WTC11 (cell line): ENCODE results near the gene CLPTM1L. TPM values are rescaled to one million over a fixed set of nuclear protein-coding genes. Genes with fewer than 3 reads are reported as not detected.

Experiments used
- ATAC-seq: fragments of 200-7000 bp; cut with Tn5 transposase; 2 replicates; pipeline ENCODE4 v1.10.0; 2021; ENCODE audit warnings: mild to moderate bottlenecking, moderate library complexity
- CTCF ChIA-PET: fragments of 300-600 bp; sonication (Branson Sonifier 250); formaldehyde crosslinking; loops from one replicate; lab custom pipeline; 2021; ENCODE audit warnings: antibody characterized with exemption; lab: Charles Lee
- POLR2A ChIA-PET: fragments of 350-600 bp; sonication (Branson Sonifier 250); formaldehyde crosslinking; loops from one replicate; lab custom pipeline; 2021; ENCODE audit warnings: antibody characterized with exemption; lab: Charles Lee
- DNase-seq: peaks from one replicate; pipeline ENCODE4 v3.0.0; 2021; ENCODE audit warnings: low spot score
- H3K27ac Mint-ChIP-seq: 2 replicates; pipeline ENCODE4 v1.8.0; 2021; ENCODE audit warnings: mixed read lengths
- H3K27me3 Mint-ChIP-seq: 2 replicates; pipeline ENCODE4 v1.8.0; 2021; ENCODE audit warnings: low read depth, mild to moderate bottlenecking, moderate library complexity, mixed read lengths
- H3K36me3 Mint-ChIP-seq: 2 replicates; pipeline ENCODE4 v1.8.0; 2021; ENCODE audit warnings: mixed read lengths
- H3K4me1 Mint-ChIP-seq: 2 replicates; pipeline ENCODE4 v1.8.0; 2022; ENCODE audit warnings: mixed read lengths
- H3K4me3 Mint-ChIP-seq: 2 replicates; pipeline ENCODE4 v1.8.0; 2021; ENCODE audit warnings: mild to moderate bottlenecking, moderate library complexity, mixed read lengths
- H3K9me3 Mint-ChIP-seq: 2 replicates; pipeline ENCODE4 v1.8.0; 2021; ENCODE audit warnings: mixed read lengths
- ESRRA ChIP-seq: sonication (generic); formaldehyde crosslinking; IDR thresholded peaks from 2 replicates; pipeline ENCODE4 v1.8.1; 2022; ENCODE audit warnings: mild to moderate bottlenecking, missing genetic modification reagents, borderline replicate concordance
- FOXP1 ChIP-seq: sonication (generic); formaldehyde crosslinking; IDR thresholded peaks from 2 replicates; pipeline ENCODE4 v1.8.0; 2022; ENCODE audit warnings: missing genetic modification reagents, mild to moderate bottlenecking, moderate library complexity, borderline replicate concordance
- HMGA2 ChIP-seq: fragments of 250-450 bp; sonication (Bioruptor Pico); IDR thresholded peaks from 2 replicates; pipeline ENCODE4 v1.4.0; 2021; ENCODE audit warnings: mild to moderate bottlenecking, moderate library complexity
- MXD4 ChIP-seq: fragments of 250-450 bp; sonication (Bioruptor Pico); IDR thresholded peaks from 2 replicates; pipeline ENCODE4 v1.8.0; 2021; ENCODE audit warnings: mild to moderate bottlenecking, moderate library complexity, borderline replicate concordance
- PRRX2 ChIP-seq: fragments of 250-450 bp; sonication (Bioruptor Pico); IDR thresholded peaks from 2 replicates; pipeline ENCODE4 v1.8.0; 2021; ENCODE audit warnings: mild to moderate bottlenecking
- RELA ChIP-seq: sonication (generic); formaldehyde crosslinking; IDR thresholded peaks from 2 replicates; pipeline ENCODE4 v1.8.1; 2022; ENCODE audit warnings: missing genetic modification reagents, mild to moderate bottlenecking, borderline replicate concordance
- SP1 ChIP-seq: sonication (generic); formaldehyde crosslinking; conservative IDR thresholded peaks from 2 replicates; pipeline ENCODE4 v1.8.1; 2022; ENCODE audit warnings: missing genetic modification reagents
- TEAD1 ChIP-seq: sonication (generic); formaldehyde crosslinking; IDR thresholded peaks from 2 replicates; pipeline ENCODE4 v1.8.0; 2022; ENCODE audit warnings: mild to moderate bottlenecking, missing genetic modification reagents
- ZNF232 ChIP-seq: sonication (generic); formaldehyde crosslinking; IDR thresholded peaks from 2 replicates; pipeline ENCODE4 v1.8.0; 2022; ENCODE audit warnings: mild to moderate bottlenecking, missing genetic modification reagents
- ZNF317 ChIP-seq: sonication (generic); formaldehyde crosslinking; IDR thresholded peaks from 2 replicates; pipeline ENCODE4 v1.8.1; 2023; ENCODE audit warnings: low read depth, mild to moderate bottlenecking, moderate library complexity, missing genetic modification reagents, borderline replicate concordance
- total RNA-seq: library from RNA; stranded (reverse); gene quantifications from 3 replicates; pipeline ENCODE4 v1.2.3, GENCODE V29; 2021
- TF ChIP-seq, protein P1 (sequence below): sonication (generic); formaldehyde crosslinking; IDR thresholded peaks from 2 replicates; pipeline ENCODE4 v1.8.1; 2022; ENCODE audit warnings: low read depth, missing genetic modification reagents, borderline replicate concordance
- TF ChIP-seq, protein P2 (sequence below): sonication (generic); formaldehyde crosslinking; IDR thresholded peaks from 2 replicates; pipeline ENCODE4 v1.8.0; 2023; ENCODE audit warnings: mild to moderate bottlenecking, missing genetic modification reagents
- TF ChIP-seq, protein P3 (sequence below): sonication (generic); formaldehyde crosslinking; IDR thresholded peaks from 2 replicates; pipeline ENCODE4 v1.8.0; 2023; ENCODE audit warnings: missing genetic modification reagents, mild to moderate bottlenecking, borderline replicate concordance
- TF ChIP-seq, protein P4 (sequence below): sonication (generic); formaldehyde crosslinking; IDR thresholded peaks from 2 replicates; pipeline ENCODE4 v1.8.0; 2022; ENCODE audit warnings: mild to moderate bottlenecking, missing genetic modification reagents
- TF ChIP-seq, protein P5 (sequence below): fragments of 200-600 bp; IDR thresholded peaks from 2 replicates; pipeline ENCODE4 v1.8.0; 2022; ENCODE audit warnings: antibody characterized with exemption
- TF ChIP-seq, protein P6 (sequence below): sonication (generic); formaldehyde crosslinking; IDR thresholded peaks from 2 replicates; pipeline ENCODE4 v1.8.1; 2023; ENCODE audit warnings: mild to moderate bottlenecking, missing genetic modification reagents
- TF ChIP-seq, protein P7 (sequence below): sonication (generic); formaldehyde crosslinking; IDR thresholded peaks from 2 replicates; pipeline ENCODE4 v1.8.1; 2023; ENCODE audit warnings: mild to moderate bottlenecking, moderate library complexity, missing genetic modification reagents

Gene CLPTM1L
- total RNA-seq, 1 experiment from 2014 or later: 92.8 TPM

DNA sequence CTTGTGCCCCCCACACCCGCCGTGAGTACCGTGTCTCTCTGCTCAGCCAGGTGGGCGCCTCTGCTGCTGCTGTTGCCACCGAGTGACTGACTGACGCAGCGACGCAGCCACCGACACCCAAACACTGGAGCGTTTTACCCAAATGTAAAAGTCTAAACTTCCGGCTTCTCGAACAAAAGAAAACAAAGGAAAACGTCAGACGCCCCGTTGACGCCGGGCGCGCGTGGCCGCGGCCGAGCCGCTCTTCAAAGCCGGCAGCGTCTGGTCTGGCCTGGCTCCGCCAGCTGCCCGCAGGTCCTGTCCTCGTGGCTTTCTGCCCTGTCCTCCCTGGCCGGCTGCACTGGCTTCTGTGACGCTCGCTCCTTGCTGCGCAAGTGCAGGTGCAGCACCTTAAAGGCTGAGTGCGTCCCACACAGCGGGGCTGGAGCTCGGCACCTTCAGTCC lies 41.4 kb upstream of the CLPTM1L start:
- Mint-ChIP-seq H3K36me3 (no peaks in the 10 kb centered on the region), H3K4me3 (peak overlapping the region; percentile 86), H3K4me1 (peaks cover 15% of the 10 kb centered on the region), H3K27me3 (peaks cover 61% of the 10 kb centered on the region), H3K27ac (peak overlapping the region; percentile 80; the same call in 1 of the 2 replicates), H3K9me3 (no peaks in the 10 kb centered on the region)
- POLR2A ChIA-PET: no interaction called here
- peak; percentile 61 for DNase-seq
- TF ChIP-seq, protein P1, sequence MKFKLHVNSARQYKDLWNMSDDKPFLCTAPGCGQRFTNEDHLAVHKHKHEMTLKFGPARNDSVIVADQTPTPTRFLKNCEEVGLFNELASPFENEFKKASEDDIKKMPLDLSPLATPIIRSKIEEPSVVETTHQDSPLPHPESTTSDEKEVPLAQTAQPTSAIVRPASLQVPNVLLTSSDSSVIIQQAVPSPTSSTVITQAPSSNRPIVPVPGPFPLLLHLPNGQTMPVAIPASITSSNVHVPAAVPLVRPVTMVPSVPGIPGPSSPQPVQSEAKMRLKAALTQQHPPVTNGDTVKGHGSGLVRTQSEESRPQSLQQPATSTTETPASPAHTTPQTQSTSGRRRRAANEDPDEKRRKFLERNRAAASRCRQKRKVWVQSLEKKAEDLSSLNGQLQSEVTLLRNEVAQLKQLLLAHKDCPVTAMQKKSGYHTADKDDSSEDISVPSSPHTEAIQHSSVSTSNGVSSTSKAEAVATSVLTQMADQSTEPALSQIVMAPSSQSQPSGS (CRISPR knock-in tag): no peak
- no peak for TF ChIP-seq HMGA2 (CRISPR knock-in tag)
- TF ChIP-seq ESRRA (CRISPR knock-in tag): 0 out of 2 replicates have a peak, but pooled peaks have one; percentile 50
- TF ChIP-seq, protein P2, sequence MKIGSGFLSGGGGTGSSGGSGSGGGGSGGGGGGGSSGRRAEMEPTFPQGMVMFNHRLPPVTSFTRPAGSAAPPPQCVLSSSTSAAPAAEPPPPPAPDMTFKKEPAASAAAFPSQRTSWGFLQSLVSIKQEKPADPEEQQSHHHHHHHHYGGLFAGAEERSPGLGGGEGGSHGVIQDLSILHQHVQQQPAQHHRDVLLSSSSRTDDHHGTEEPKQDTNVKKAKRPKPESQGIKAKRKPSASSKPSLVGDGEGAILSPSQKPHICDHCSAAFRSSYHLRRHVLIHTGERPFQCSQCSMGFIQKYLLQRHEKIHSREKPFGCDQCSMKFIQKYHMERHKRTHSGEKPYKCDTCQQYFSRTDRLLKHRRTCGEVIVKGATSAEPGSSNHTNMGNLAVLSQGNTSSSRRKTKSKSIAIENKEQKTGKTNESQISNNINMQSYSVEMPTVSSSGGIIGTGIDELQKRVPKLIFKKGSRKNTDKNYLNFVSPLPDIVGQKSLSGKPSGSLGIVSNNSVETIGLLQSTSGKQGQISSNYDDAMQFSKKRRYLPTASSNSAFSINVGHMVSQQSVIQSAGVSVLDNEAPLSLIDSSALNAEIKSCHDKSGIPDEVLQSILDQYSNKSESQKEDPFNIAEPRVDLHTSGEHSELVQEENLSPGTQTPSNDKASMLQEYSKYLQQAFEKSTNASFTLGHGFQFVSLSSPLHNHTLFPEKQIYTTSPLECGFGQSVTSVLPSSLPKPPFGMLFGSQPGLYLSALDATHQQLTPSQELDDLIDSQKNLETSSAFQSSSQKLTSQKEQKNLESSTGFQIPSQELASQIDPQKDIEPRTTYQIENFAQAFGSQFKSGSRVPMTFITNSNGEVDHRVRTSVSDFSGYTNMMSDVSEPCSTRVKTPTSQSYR (CRISPR knock-in tag): no peak
- TF ChIP-seq, protein P3, sequence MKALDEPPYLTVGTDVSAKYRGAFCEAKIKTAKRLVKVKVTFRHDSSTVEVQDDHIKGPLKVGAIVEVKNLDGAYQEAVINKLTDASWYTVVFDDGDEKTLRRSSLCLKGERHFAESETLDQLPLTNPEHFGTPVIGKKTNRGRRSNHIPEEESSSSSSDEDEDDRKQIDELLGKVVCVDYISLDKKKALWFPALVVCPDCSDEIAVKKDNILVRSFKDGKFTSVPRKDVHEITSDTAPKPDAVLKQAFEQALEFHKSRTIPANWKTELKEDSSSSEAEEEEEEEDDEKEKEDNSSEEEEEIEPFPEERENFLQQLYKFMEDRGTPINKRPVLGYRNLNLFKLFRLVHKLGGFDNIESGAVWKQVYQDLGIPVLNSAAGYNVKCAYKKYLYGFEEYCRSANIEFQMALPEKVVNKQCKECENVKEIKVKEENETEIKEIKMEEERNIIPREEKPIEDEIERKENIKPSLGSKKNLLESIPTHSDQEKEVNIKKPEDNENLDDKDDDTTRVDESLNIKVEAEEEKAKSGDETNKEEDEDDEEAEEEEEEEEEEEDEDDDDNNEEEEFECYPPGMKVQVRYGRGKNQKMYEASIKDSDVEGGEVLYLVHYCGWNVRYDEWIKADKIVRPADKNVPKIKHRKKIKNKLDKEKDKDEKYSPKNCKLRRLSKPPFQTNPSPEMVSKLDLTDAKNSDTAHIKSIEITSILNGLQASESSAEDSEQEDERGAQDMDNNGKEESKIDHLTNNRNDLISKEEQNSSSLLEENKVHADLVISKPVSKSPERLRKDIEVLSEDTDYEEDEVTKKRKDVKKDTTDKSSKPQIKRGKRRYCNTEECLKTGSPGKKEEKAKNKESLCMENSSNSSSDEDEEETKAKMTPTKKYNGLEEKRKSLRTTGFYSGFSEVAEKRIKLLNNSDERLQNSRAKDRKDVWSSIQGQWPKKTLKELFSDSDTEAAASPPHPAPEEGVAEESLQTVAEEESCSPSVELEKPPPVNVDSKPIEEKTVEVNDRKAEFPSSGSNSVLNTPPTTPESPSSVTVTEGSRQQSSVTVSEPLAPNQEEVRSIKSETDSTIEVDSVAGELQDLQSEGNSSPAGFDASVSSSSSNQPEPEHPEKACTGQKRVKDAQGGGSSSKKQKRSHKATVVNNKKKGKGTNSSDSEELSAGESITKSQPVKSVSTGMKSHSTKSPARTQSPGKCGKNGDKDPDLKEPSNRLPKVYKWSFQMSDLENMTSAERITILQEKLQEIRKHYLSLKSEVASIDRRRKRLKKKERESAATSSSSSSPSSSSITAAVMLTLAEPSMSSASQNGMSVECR (CRISPR knock-in tag): no peak
- no peak for TF ChIP-seq ZNF232 (CRISPR knock-in tag)
- TF ChIP-seq, protein P4, sequence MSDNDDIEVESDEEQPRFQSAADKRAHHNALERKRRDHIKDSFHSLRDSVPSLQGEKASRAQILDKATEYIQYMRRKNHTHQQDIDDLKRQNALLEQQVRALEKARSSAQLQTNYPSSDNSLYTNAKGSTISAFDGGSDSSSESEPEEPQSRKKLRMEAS (CRISPR knock-in tag): peak; percentile 79
- TF ChIP-seq ZNF317: no peak
- TF ChIP-seq RELA (CRISPR knock-in tag): peak; percentile 49
- ATAC-seq: peak; percentile 12
- CTCF ChIA-PET: interaction anchor here (0.6 to 2.5 kb wide), 8 partner anchors 23 to 268 kb away, joined by 3 to 10 read pairs (median 4); no protein-coding TSS in a partner anchor

DNA sequence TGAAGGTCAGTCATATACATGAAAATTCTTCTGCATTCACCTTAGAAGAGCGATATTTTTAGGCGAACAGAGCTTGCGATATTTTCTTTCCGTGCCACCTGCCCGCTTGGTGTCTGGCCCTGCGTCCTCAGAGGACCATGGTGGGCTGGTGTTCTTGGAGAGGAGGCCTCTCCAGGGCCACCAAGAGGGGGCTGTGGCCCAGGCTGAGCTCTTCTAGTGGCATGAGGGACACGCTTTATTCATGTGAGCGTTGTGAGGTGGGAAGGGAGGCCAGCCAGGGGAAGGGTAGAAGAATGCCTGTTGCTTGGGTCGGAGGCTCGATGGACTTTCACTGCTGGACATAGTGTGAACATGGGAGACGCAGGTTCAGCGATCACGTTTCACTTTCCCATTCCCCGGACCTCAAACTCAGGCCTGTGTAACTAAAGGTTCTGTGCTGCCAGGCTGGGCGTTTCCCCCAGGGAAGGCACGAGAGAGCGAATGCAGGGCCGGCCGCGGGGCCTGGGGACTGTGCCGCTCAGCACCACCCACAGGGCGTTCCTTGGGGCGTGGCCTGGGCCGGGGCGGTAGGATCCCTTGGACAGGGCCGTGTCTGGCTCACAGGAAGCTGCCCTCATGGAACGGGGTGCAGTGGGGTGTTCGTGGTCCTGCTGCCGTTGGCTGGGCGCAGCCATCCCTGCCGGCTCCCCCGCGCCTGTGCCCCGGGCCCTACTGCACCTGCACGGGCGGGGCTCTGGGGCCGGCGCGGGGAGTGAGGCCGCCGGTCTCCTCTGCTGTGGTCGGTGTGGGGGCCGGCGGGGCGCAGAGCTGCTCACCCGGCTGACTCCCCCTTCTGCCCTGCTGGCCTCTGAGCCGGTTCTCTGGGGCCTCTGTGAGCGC lies 40.7 kb upstream of the CLPTM1L start:
- no peaks in the 10 kb centered on the region for H3K36me3 Mint-ChIP-seq
- peaks cover 15% of the 10 kb centered on the region for H3K4me1 Mint-ChIP-seq
- peak; percentile 98 for ATAC-seq
- H3K27me3 Mint-ChIP-seq: peaks cover 67% of the 10 kb centered on the region
- no peaks in the 10 kb centered on the region for H3K9me3 Mint-ChIP-seq
- ChIA-PET POLR2A (no interaction called here), CTCF (interaction anchor here (0.6 to 2.5 kb wide), 10 partner anchors 23 to 269 kb away, joined by 3 to 10 read pairs (median 4); no protein-coding TSS in a partner anchor)
- H3K4me3 Mint-ChIP-seq: peak overlapping the region; percentile 86
- TF ChIP-seq ZNF232 (CRISPR knock-in tag): 0 out of 2 replicates have a peak, but pooled peaks have one; percentile 68
- TF ChIP-seq, protein P5, sequence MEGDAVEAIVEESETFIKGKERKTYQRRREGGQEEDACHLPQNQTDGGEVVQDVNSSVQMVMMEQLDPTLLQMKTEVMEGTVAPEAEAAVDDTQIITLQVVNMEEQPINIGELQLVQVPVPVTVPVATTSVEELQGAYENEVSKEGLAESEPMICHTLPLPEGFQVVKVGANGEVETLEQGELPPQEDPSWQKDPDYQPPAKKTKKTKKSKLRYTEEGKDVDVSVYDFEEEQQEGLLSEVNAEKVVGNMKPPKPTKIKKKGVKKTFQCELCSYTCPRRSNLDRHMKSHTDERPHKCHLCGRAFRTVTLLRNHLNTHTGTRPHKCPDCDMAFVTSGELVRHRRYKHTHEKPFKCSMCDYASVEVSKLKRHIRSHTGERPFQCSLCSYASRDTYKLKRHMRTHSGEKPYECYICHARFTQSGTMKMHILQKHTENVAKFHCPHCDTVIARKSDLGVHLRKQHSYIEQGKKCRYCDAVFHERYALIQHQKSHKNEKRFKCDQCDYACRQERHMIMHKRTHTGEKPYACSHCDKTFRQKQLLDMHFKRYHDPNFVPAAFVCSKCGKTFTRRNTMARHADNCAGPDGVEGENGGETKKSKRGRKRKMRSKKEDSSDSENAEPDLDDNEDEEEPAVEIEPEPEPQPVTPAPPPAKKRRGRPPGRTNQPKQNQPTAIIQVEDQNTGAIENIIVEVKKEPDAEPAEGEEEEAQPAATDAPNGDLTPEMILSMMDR: no peak
- TF ChIP-seq, protein P6, sequence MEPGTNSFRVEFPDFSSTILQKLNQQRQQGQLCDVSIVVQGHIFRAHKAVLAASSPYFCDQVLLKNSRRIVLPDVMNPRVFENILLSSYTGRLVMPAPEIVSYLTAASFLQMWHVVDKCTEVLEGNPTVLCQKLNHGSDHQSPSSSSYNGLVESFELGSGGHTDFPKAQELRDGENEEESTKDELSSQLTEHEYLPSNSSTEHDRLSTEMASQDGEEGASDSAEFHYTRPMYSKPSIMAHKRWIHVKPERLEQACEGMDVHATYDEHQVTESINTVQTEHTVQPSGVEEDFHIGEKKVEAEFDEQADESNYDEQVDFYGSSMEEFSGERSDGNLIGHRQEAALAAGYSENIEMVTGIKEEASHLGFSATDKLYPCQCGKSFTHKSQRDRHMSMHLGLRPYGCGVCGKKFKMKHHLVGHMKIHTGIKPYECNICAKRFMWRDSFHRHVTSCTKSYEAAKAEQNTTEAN (CRISPR knock-in tag): 0 out of 2 replicates have a peak, but pooled peaks have one; percentile 48
- no peak for TF ChIP-seq PRRX2 (CRISPR knock-in tag)
- TF ChIP-seq, protein P7, sequence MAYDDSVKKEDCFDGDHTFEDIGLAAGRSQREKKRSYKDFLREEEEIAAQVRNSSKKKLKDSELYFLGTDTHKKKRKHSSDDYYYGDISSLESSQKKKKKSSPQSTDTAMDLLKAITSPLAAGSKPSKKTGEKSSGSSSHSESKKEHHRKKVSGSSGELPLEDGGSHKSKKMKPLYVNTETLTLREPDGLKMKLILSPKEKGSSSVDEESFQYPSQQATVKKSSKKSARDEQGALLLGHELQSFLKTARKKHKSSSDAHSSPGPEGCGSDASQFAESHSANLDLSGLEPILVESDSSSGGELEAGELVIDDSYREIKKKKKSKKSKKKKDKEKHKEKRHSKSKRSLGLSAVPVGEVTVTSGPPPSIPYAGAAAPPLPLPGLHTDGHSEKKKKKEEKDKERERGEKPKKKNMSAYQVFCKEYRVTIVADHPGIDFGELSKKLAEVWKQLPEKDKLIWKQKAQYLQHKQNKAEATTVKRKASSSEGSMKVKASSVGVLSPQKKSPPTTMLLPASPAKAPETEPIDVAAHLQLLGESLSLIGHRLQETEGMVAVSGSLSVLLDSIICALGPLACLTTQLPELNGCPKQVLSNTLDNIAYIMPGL (CRISPR knock-in tag): 0 out of 2 replicates have a peak, but pooled peaks have one; percentile 40
- TF ChIP-seq SP1 (CRISPR knock-in tag): peak; percentile 81
- TF ChIP-seq TEAD1 (CRISPR knock-in tag): no peak
- 0 out of 2 replicates have a peak, but pooled peaks have one; percentile 23 for TF ChIP-seq FOXP1 (CRISPR knock-in tag)
- TF ChIP-seq MXD4 (CRISPR knock-in tag): no peak
- peak; percentile 89 for DNase-seq
- peak overlapping the region; percentile 80; the same call in 1 of the 2 replicates for H3K27ac Mint-ChIP-seq
